ENCODE results near the gene RBM19.
"Not testable (repeated sequence)": the region's sequence is repeated elsewhere in the genome, so short reads cannot be mapped to it uniquely, and the experiment has no call there.

The RBM19 gene

DNA sequence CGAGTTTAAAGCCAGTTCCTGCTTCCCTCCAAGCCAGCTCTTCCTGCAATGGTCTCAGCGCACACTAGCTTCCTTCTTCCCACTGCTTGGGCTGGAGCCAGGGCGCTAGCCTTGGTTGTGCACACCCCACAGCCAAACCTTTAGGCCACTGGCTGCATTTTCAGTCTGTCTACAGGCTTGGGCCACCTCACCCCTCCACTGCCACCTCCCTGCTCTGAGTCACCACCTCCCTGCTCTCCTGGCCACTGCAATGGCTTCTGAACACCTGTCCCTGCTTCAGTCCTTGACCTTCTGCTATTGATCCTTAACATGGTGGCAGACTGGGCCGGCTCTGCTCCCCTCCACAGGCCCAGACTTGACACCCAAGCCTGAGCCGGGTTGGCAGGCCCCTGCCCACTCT is 151.1 kb downstream of the RBM19 start:
- no peak overlapping the region for H3K27ac ChIP-seq (ENCODE audit: insufficient read depth, low read length, poor library complexity, severe bottlenecking)
- DNase-seq: no peak
- no peaks in the 10 kb centered on the region for H3K36me3 ChIP-seq (ENCODE audit: control insufficient read depth, insufficient read depth, low read length)
- no peaks in the 10 kb centered on the region for H3K27me3 ChIP-seq (replicated peaks; ENCODE audit: control insufficient read depth, insufficient read depth, low read length, poor library complexity, severe bottlenecking)
- no peaks in the 10 kb centered on the region for H3K9me3 ChIP-seq (ENCODE audit: control insufficient read depth, low read length)
- no peaks in the 10 kb centered on the region for H3K4me1 ChIP-seq (ENCODE audit: control insufficient read depth, insufficient read depth, low read length, poor library complexity, severe bottlenecking)
- H3K4me3 ChIP-seq (ENCODE audit: insufficient read depth, low read depth, low read length, poor library complexity, severe bottlenecking): no peak overlapping the region

DNA sequence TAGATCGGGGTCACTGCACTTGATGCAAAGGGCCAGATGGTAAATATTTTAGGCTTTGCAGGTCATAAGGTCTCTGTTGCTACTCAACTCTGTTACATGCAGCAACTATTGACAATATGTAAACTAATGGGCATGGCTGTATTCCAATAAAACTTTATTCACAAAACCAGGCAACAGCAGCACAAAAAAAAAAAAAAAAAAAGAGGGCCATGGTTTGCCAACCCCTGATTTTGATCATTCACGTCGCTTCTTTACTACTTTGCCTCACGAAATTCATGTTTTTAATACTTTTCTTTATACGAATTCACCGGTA is 152.9 kb downstream of the RBM19 start:
- no peaks in the 10 kb centered on the region for H3K9me3 ChIP-seq (ENCODE audit: control insufficient read depth, low read length)
- no peaks in the 10 kb centered on the region for H3K36me3 ChIP-seq (ENCODE audit: control insufficient read depth, insufficient read depth, low read length)
- no peaks in the 10 kb centered on the region for H3K27me3 ChIP-seq (replicated peaks; ENCODE audit: control insufficient read depth, insufficient read depth, low read length, poor library complexity, severe bottlenecking)
- DNase-seq: no peak
- no peaks in the 10 kb centered on the region for H3K4me1 ChIP-seq (ENCODE audit: control insufficient read depth, insufficient read depth, low read length, poor library complexity, severe bottlenecking)
- no peak overlapping the region for H3K27ac ChIP-seq (ENCODE audit: insufficient read depth, low read length, poor library complexity, severe bottlenecking)
- no peak overlapping the region for H3K4me3 ChIP-seq (ENCODE audit: insufficient read depth, low read depth, low read length, poor library complexity, severe bottlenecking)

DNA sequence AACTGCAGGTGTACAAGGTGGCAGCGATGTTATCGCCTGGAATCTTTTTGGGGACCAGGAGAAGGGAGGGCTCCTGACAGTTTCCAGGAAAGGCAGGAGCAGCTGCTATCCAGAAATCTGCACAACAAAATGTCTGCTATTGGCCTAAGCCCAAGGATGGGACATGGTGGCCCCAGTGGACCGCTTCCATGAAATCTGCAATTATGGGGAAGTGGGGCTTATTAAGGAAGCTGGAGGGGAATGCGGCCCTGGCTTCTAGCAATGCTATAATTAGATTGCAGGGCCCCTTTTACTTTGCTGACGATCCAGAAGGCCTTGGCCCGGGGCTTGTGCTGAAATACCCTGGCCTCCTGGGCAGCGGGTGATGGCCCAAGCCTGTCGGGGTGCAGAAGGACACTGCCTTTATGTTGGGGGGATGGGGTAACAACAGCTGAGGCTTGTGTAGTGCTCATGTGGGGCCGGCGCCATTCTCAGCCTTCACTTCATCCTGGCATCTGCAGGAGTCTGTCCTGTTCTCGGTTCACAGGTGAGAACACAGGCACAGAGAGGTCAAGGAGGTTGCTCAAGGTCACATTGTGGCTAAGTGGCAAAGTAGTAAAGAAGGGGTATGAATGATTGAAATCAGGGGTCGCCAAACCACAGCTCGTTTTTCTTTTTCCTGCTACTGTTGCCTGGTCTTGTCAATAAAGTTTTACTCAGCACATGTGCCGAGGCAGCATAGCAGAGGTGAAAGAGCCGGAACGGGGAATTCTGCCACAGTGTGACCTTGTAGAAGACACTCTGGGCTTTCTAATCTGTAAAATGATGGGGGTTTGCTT is 153.5 kb downstream of the RBM19 start:
- DNase-seq: no peak
- Histone ChIP-seq H3K4me1 (ENCODE audit: control insufficient read depth, insufficient read depth, low read length, poor library complexity, severe bottlenecking) (no peaks in the 10 kb centered on the region), H3K36me3 (ENCODE audit: control insufficient read depth, insufficient read depth, low read length) (no peaks in the 10 kb centered on the region), H3K27ac (ENCODE audit: insufficient read depth, low read length, poor library complexity, severe bottlenecking) (no peak overlapping the region), H3K4me3 (ENCODE audit: insufficient read depth, low read depth, low read length, poor library complexity, severe bottlenecking) (no peak overlapping the region), H3K27me3 (replicated peaks; ENCODE audit: control insufficient read depth, insufficient read depth, low read length, poor library complexity, severe bottlenecking) (no peaks in the 10 kb centered on the region), H3K9me3 (ENCODE audit: control insufficient read depth, low read length) (no peaks in the 10 kb centered on the region)

DNA sequence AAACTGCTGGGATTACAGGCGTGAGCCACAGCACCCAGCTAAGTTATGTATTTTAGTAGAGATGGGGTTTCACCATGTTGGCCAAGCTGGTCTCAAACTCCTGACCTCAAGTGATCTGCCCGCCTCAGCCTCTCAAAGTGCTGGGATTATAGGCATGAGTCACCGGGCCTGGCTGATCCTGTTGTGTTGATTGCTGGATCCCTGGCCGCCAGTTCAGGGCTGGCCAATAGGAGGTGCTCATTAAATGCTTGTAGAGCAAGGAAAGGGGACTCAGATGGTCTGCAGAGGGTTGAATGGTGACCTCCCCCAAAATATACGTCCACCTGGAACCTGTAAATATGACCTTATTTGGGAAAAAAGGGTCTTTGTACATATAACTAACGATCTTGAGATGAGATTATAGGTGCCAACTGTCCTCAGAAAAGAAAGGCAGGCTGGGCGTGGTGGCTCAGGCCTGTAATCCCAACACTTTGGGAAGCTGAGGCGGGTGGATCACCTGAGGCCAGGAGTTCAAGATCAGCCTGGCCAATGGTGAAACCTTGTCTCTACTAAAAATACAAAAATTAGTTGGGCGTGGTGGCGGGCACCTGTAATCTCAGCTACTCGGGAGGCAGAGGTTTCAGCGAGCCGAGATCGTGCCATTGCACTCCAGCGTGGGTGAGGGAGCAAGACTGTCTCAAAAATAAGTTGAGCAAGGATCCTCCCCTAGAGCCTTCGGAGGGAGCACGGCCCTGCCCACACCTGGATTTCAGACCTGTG is 156.5 kb downstream of the RBM19 start:
- H3K4me1 ChIP-seq (ENCODE audit: control insufficient read depth, insufficient read depth, low read length, poor library complexity, severe bottlenecking); H3K36me3 ChIP-seq (ENCODE audit: control insufficient read depth, insufficient read depth, low read length); H3K4me3 ChIP-seq (ENCODE audit: insufficient read depth, low read depth, low read length, poor library complexity, severe bottlenecking); H3K27ac ChIP-seq (ENCODE audit: insufficient read depth, low read length, poor library complexity, severe bottlenecking); H3K27me3 ChIP-seq (replicated peaks; ENCODE audit: control insufficient read depth, insufficient read depth, low read length, poor library complexity, severe bottlenecking); DNase-seq; H3K9me3 ChIP-seq (ENCODE audit: control insufficient read depth, low read length): not testable (repeated sequence)

DNA sequence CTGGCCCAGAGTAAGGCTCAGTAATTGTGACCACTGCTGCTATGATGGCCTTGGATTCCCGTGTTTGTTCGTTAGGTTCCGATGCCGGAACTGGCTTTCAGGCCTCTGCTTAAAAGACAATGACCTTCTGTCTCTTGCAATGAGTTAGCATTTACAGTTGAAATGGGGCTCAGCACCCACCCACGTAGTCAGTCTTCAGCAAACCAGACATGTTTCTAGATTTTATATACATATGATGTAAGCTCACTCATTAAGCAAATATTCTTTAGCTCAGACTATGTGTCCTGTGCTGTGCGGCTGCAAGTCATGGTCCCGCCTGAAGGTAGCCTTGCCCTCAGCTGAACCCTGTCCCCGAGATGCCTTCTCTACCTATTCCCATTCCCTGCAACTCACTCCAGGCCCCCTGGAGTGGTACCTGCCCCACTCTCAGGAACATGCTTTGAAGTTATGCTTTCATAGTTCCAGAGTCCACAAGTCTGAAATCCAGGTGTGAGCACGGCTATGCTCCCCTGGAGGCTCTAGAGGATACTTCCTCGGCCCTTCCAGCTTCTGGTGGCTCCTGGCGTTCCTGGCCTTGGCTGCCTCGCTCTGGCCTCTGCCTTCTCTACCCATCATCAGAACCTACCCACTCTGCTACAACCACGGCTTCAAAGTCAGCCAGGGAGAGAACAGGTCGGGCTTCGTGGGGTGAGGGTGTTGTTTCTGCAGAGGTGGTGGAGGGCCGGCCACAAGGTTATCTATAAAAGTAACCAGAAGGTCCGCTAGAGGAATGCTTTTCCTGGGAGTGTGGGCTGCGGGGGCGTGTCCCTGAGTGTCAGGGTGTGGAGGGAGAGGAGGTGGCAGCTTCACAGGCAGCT is 157.8 kb downstream of the RBM19 start:
- DNase-seq: no peak
- Histone ChIP-seq H3K9me3 (ENCODE audit: control insufficient read depth, low read length) (no peaks in the 10 kb centered on the region), H3K4me3 (ENCODE audit: insufficient read depth, low read depth, low read length, poor library complexity, severe bottlenecking) (no peak overlapping the region), H3K27ac (ENCODE audit: insufficient read depth, low read length, poor library complexity, severe bottlenecking) (no peak overlapping the region), H3K4me1 (ENCODE audit: control insufficient read depth, insufficient read depth, low read length, poor library complexity, severe bottlenecking) (no peaks in the 10 kb centered on the region), H3K27me3 (replicated peaks; ENCODE audit: control insufficient read depth, insufficient read depth, low read length, poor library complexity, severe bottlenecking) (no peaks in the 10 kb centered on the region), H3K36me3 (ENCODE audit: control insufficient read depth, insufficient read depth, low read length) (no peaks in the 10 kb centered on the region)

DNA sequence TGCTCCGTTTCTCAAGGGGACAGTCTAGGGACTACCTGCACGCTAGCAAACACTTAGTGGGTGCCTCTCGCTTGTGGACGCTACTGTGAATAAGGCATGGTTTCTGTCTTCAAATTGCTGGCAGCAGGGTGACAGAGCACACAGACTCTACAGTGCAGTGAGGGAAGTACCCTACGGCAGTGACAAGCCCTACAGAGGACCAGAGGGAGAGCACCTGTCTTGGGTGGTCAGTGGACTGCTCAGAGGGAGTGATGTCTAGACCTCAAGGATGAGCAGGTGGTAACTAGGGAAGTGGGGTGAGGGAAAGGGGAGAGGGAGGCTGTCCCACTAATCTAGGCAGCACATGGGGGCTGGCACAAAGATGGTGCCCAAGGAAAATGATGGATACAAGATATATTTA is 160.5 kb downstream of the RBM19 start:
- H3K9me3 ChIP-seq (ENCODE audit: control insufficient read depth, low read length): no peaks in the 10 kb centered on the region
- no peak overlapping the region for H3K4me3 ChIP-seq (ENCODE audit: insufficient read depth, low read depth, low read length, poor library complexity, severe bottlenecking)
- DNase-seq: no peak
- no peaks in the 10 kb centered on the region for H3K36me3 ChIP-seq (ENCODE audit: control insufficient read depth, insufficient read depth, low read length)
- no peak overlapping the region for H3K27ac ChIP-seq (ENCODE audit: insufficient read depth, low read length, poor library complexity, severe bottlenecking)
- H3K4me1 ChIP-seq (ENCODE audit: control insufficient read depth, insufficient read depth, low read length, poor library complexity, severe bottlenecking): no peaks in the 10 kb centered on the region
- no peaks in the 10 kb centered on the region for H3K27me3 ChIP-seq (replicated peaks; ENCODE audit: control insufficient read depth, insufficient read depth, low read length, poor library complexity, severe bottlenecking)

DNA sequence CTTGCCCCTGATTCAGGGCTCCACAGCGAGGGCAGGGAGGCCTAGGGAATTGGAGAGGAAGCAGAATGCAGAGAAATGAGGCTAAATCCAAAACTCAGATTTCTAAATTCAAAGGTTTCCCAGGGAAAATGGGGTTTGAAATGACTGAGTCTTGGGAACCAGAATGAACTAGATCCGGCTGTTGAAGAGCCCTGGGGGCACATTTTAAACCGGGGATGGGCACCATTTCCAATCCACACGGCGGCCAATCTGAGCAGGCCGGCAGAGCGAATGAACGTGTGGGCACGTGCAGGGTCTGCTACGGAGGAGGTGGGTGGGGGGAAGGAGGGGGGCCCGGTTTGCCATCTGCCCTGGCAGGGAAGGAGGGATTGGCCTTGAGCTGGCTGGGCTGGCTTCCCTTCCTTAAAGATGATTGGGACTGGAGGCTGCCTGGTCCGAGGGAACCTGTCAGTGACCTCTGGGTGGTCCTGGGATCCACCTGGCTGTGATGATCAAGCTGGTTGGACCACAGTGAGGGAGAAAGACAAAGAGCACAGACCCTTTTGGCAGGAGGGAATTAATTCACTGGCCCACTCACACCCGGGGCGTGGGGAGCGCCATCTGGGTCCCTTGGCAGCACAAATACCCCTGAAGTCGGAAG is 161.0 kb downstream of the RBM19 start:
- Histone ChIP-seq H3K4me3 (ENCODE audit: insufficient read depth, low read depth, low read length, poor library complexity, severe bottlenecking) (no peak overlapping the region), H3K27ac (ENCODE audit: insufficient read depth, low read length, poor library complexity, severe bottlenecking) (no peak overlapping the region), H3K9me3 (ENCODE audit: control insufficient read depth, low read length) (no peaks in the 10 kb centered on the region), H3K36me3 (ENCODE audit: control insufficient read depth, insufficient read depth, low read length) (no peaks in the 10 kb centered on the region), H3K27me3 (replicated peaks; ENCODE audit: control insufficient read depth, insufficient read depth, low read length, poor library complexity, severe bottlenecking) (no peaks in the 10 kb centered on the region), H3K4me1 (ENCODE audit: control insufficient read depth, insufficient read depth, low read length, poor library complexity, severe bottlenecking) (no peaks in the 10 kb centered on the region)
- DNase-seq: no peak

DNA sequence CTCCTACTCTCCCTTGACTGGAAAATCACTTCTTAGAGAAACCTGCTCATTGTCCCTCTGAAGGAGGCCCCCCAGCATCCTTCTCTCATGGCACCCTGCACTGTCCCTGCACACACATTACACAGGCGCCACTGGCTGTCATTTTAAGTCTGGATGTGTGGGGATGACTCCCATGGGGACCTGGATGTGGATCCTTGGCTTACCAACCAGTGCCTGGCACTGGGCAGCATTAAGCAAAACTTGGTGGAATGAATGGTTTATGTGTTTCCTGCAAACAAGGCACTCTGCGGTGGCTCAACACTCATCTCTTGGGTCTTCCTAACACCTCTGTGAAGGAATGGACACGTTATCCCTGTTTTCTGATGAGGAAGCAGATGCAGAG is 162.4 kb downstream of the RBM19 start:
- DNase-seq: no peak
- H3K27me3 ChIP-seq (replicated peaks; ENCODE audit: control insufficient read depth, insufficient read depth, low read length, poor library complexity, severe bottlenecking): no peaks in the 10 kb centered on the region
- H3K4me1 ChIP-seq (ENCODE audit: control insufficient read depth, insufficient read depth, low read length, poor library complexity, severe bottlenecking): no peaks in the 10 kb centered on the region
- no peaks in the 10 kb centered on the region for H3K9me3 ChIP-seq (ENCODE audit: control insufficient read depth, low read length)
- no peak overlapping the region for H3K4me3 ChIP-seq (ENCODE audit: insufficient read depth, low read depth, low read length, poor library complexity, severe bottlenecking)
- H3K27ac ChIP-seq (ENCODE audit: insufficient read depth, low read length, poor library complexity, severe bottlenecking): no peak overlapping the region
- no peaks in the 10 kb centered on the region for H3K36me3 ChIP-seq (ENCODE audit: control insufficient read depth, insufficient read depth, low read length)

DNA sequence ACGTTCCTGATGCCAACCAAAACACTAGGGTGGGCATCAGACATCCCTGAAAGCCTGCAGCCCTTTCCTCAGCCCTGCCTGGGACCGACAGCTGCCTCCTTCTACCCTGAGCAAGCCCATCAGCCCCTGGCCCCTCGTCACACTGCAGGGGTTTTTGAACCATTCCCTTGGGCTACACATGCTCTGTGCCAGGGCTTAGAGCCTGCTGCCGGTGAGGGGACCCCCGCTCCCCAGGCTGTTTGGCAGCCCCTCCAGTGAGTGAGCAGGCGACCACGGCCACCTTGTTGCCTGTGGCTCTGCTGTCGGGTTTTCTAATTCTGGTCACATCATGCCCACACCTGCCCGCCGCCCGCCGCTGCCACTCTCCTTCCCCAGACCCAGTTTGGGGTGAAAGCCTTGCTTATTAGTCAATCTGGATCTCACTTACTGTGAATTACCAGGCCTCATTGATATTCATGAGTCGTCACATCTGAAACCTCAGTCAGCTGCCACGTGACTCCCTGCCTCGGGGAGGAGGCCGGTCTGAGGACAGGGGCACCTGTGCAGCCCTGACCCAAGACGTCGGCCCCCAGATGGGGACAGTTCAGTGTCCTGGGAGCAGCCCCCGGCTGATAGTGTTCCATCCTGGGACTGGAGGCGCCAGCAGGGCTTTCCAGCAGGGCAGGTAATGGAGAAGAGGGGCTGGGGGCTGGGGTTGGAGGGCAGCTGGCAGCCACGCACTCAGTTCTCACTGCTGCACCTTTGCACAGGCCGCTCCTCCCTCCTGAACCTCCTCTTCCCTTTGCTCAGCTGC is 163.0 kb downstream of the RBM19 start:
- H3K36me3 ChIP-seq (ENCODE audit: control insufficient read depth, insufficient read depth, low read length): no peaks in the 10 kb centered on the region
- H3K27me3 ChIP-seq (replicated peaks; ENCODE audit: control insufficient read depth, insufficient read depth, low read length, poor library complexity, severe bottlenecking): no peaks in the 10 kb centered on the region
- no peak overlapping the region for H3K27ac ChIP-seq (ENCODE audit: insufficient read depth, low read length, poor library complexity, severe bottlenecking)
- H3K4me1 ChIP-seq (ENCODE audit: control insufficient read depth, insufficient read depth, low read length, poor library complexity, severe bottlenecking): no peaks in the 10 kb centered on the region
- no peaks in the 10 kb centered on the region for H3K9me3 ChIP-seq (ENCODE audit: control insufficient read depth, low read length)
- DNase-seq: no peak
- H3K4me3 ChIP-seq (ENCODE audit: insufficient read depth, low read depth, low read length, poor library complexity, severe bottlenecking): no peak overlapping the region
